OCI-M2 (cell line): ENCODE results near the gene S100A6.
"Not testable (repeated sequence)": the region's sequence is repeated elsewhere in the genome, so short reads cannot be mapped to it uniquely, and the experiment has no call there.

Experiments
- DNase-seq: peaks from one replicate; lab custom pipeline; 2025; ENCODE audit not compliant: unreplicated experiment; lab: John Stamatoyannopoulos, UW

The S100A6 gene

GRCh38 chr1:153565529-153566374, 30.0 kb upstream of the S100A6 start, which contains the start of gene S100A2:
TSS of gene S100A2 (minus strand) at chr1:153565844. CDS start at chr1:153563877, 1,967 bp downstream.
- DNase-seq, result no peak

DNA sequence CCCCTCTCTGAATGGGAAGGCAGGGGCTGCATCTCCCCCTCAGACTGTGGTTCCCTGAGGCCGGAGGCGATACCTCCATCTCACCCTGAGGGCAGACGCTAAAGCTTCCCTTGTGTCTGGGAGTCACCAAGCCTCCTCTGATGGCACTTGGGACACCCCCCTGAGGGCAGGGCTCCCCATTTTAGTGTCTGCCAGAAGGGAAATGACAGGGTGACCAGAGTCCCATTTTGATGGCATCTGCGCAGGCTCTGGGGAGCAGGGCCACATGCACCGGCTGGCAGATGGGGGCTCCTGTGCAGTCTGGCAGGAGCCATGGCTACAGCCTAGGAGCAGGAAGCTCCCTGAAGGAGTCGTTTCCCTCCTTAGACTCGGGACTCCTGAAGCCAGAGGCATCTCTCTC, 28.2 kb upstream of the S100A6 start:
- DNase-seq, result no peak

GRCh38 chr1:153563483-153563901, 27.7 kb upstream of the S100A6 start:
- DNase-seq, result no peak

- not testable (repeated sequence) for DNase-seq
Measured at GRCh38 chr1:153562021-153562420, 26.2 kb upstream of the S100A6 start.

DNA sequence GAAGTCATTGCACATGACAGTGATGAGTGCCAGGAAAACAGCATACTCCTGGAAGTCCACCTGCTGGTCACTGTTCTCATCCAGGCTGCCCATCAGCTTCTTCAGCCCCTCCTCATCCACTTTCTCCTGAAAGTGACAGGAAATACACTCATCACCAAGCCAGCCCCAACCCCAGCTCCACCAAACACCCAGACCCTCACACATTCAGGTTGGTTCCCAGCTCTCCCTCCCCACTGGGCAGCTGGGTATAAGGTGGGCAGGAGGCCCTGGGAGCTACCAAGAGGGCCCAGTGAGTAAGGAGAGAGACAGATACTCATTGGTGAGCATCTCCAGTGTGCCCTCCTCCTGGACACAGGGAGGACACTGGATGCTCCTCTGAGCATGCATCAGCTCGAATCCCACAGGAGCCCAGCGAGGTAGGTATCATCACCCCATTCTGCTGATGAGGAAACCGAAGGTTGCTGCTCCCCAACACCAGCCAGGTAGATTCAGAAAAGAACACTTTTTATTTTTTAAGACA, 25.7 kb upstream of the S100A6 start:
- no peak for DNase-seq

- DNase-seq, result no peak
Measured at GRCh38 chr1:153560771-153561465, 25.1 kb upstream of the S100A6 start.

- no peak for DNase-seq
Measured at GRCh38 chr1:153560241-153560640, 24.4 kb upstream of the S100A6 start.

DNA sequence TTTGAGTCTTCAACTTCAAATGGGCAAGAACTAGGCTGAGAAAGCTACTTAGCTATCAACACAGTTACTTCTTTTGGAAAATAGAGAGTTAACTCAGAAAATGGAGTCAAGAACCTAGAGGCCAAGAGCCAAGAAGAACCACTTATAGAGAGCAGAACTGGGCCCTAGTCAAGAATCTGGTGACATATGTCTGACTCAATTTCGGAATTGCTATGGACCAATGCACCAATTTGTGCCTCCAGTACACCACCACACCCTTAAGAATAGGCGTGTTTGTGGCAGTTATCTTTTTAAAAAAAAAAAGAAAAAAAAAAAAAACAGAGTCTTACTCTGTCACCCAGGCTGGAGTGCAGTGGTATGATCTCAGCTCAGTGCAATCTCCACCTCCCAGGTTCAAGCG, 22.1 kb upstream of the S100A6 start:
- DNase-seq, result no peak

DNA sequence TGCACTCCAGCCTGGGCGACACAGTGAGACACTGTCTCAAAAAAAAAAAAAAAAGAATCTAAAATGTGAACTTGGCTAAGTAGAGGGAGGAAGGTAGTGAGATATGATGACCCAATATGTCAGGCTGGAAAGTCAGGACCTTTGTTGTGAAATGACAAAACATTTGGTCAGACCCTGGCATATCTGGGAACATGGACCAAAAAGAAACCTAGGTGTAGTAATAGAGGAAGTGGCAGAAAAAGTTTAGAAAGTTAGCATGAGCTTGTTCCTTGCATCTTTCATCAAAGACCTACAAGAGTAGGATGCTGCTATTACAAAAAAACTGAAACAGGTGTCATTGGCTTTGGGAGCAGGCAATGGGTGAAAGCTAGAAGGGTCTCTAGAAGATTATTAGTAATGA, 20.6 kb upstream of the S100A6 start:
- DNase-seq, result no peak

DNA sequence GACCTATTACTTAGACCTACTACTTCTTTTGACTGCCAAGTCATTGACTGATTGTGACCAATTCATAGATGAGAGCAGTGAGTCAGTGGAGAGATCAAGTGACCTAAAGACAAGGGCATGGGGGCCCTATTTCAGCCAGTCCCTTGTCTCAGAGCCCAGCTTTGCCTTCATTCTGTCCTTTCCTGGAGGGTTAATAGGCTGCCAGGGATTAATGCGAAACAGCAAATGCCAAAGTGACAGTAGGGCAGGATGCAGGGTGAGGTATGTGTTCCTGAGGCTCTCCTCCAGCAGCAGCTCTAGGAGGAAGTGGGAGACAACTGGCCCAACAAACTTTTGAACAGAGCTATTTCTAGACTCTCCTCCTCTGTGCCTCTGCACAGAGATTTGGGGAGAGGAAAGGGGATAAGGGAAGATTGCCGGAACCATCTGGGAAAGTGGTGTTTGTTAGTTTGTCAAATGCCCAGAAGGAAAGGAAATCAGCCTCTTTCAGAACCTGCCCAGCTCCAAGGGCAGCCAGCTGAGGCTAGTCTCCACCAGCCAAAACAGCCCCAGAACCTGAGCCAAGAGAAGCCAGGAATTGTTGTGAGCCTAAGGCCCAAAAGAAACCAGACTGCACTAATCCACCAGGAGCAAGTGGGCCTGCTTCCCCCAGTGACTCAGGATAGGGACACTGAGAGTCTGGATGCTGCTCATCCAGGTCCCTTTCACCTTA, 18.2 kb upstream of the S100A6 start:
- DNase-seq, result no peak

GRCh38 chr1:153553096-153553495, 17.3 kb upstream of the S100A6 start:
- no peak for DNase-seq

DNA sequence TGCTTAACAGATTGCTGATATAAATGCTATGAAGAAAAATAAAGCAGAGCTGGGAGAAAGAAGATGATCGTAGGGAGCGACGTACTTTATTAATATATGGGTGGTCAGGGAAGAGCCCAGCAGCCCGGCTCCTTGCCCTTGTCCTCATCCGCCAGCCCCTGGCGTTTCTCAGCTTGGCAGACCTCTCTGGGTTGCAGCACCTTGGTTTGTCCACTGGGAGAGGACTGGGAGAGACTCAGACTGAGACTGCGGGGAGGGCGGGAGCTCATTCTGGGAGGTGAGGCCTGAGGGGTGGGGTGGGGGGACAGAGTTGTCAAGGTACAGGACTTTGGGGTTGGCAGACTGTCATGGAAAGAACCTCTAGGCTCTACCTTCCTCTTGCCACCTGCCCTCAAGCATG, 16.5 kb upstream of the S100A6 start:
- DNase-seq, result no peak

DNA sequence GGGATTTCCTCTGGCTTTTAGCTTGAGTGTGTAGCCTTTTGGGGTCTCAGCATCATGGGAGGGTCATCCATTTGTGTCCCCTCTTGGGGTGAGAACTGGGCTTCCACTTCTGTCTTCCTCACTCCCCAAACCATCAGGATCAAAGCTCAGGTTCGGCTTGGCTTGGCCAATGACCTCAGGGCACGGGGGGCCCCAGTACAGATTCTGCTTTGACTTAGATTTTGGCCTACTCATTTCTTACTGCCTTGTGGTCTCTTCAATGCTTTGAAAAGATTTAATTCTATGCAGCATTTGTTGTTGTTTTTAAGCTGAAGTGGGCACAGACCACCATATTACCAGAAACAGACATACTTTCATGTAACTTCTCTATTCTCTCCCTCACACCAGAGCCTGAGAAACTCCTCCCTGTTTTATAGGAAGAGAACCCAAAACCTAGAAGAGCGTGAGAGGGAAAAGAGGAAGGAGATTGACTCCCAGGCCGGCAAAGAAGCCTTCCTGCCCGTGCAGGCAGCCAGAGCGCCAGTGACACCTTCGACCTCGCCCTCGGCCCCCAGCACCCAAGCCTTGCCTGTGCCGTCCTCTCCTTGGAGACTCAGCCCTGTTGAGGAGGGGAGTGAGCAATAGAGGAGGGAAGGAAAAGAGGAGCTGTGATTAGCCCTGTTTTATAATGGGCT, 15.2 kb upstream of the S100A6 start:
- no peak for DNase-seq

DNA sequence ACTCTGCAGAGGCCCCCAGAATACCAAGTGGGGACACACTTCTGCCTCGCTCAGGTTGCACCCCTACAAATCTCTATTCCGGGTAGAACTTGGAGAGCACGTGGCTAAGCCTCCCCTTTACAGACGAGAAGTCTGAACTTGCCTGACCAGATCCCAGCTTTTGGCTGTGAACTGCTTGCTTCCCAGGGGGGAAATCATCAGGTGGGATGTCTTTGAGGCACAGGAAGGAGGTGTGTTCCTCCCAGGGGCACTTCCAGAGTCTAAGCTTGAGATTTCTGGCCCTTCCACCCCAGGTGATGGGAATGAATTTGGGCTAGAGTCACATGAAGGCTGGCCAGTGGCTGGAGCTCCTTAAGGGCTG, 14.6 kb upstream of the S100A6 start:
- DNase-seq, result no peak

DNA sequence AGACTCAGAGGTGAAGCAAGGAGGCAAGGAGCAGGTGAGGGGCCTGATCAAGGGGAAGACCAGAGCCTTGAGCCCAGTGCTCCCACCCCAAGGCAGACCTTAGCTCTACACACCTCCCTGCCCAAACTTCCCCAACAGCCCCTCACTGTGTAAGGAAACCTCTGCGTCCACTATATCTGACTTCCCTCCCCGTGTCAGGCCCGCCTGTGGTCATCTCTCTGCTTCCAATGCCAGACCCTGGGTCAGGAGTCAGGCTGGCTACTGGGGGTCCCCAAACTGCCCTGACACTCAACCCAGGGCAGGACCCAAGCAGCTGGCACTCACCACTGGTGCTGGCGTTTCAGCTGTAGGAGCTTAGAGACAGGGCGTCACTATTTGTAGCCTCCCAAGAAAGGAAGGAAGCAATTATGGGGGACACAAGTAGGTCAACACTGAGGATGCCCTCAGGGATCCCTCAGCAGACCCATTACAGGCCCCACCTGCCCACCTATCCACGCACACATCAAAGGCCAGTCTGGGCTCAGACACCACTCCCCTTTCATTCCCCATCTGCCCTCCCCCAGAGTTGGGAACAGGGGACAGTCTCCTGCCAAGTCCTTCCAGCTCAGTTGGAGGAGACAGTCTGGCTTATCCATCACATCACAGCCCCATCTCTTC, 14.1 kb upstream of the S100A6 start:
- DNase-seq, result no peak

GRCh38 chr1:153548722-153549688, 13.2 kb upstream of the S100A6 start, which contains the start of gene S100A3:
TSS of gene S100A3 (minus strand) at chr1:153549258. CDS start at chr1:153548485, 773 bp downstream.
- no peak for DNase-seq

DNA sequence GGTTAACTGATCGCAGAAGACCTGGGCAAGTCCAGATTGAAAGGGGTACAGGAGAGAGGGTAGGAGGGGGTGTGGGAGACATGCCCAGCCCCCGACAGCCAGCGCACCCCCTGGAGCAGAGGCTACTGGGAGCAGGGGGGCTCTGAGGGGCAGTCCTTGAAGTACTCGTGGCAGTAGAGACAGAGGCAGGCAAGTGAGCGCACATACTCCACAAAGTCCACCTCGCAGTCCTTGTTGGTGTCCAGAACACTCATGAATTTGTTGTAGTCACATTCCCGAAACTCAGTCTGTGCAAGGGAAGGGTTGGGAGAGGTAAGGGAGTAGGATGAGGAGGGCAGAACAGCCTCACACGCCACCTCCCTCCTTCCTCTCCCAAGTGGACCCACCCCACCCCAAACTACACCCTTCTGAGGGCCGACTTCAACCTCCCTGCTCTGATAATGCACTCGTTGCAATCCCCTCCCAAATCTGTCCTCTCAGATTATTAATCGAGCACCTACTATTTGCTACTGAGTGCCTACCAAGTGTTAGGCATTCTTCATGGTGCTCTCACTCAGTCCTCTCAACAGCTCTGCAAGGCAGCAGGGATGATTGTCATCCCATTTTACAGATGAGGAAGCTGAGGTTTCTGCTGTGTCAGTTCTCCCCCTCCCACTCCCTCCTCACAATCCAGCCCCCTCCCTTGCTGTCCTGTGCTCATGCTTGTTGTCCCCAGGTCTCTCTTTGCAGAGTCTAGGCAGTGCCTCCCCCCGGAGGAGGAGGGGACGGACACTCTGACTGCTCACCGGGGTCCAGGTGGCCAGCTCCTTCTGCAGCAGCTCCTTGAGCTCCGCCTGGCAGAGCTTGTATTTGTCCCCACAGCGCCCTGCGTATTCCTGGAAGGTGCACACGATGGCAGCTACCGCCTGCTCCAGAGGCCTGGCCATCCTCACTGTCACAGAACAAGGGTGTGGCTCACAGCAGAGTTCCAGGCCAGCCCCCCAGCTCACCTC, 12.1 kb upstream of the S100A6 start:
- DNase-seq, result no peak
